ENCODE measurements around the gene XRCC1. TPM values are rescaled to one million over a fixed set of nuclear protein-coding genes. Genes with fewer than 3 reads are reported as not detected.
A peak's percentile ranks its signal among the peaks of the same experiment; 100 is the strongest.

The XRCC1 gene
- total RNA-seq, 2 experiments from 2014 or later: 29.4 to 32.4 TPM

- no peak for DNase-seq
- CTCF ChIA-PET: interaction anchor here (1.8 to 5.9 kb wide), 3 partner anchors 13 to 22 kb away, joined by 5 to 62 read pairs (median 57); partner anchors contain the start of genes IRGQ and ZNF576
- H3K4me3 Mint-ChIP-seq: peak overlapping the region; percentile 96
- H3K36me3 Mint-ChIP-seq (ENCODE audit: low read depth): peaks cover 8% of the 10 kb centered on the region
- POLR2A ChIA-PET: interaction anchor here (0.6 kb wide), 1 partner anchor 49 kb away, joined by 4 read pairs; no protein-coding TSS in a partner anchor
- H3K27ac Mint-ChIP-seq: peak overlapping the region; percentile 63
- H3K27me3 Mint-ChIP-seq: no peaks in the 10 kb centered on the region
- TF ChIP-seq CTCF (IDR thresholded peaks at IDR 0.05): no peak
- no peak for ATAC-seq
- H3K4me1 Mint-ChIP-seq (ENCODE audit: low read depth): peaks cover 37% of the 10 kb centered on the region
- intact Hi-C loops (cut with micrococcal nuclease): no loop called here
- H3K9me3 Mint-ChIP-seq: no peaks in the 10 kb centered on the region
Measured at GRCh38 chr19:43575955-43576878, 890 bp upstream of the XRCC1 start.

- intact Hi-C loops (cut with micrococcal nuclease): no loop called here
- TF ChIP-seq CTCF (IDR thresholded peaks at IDR 0.05): no peak
- Mint-ChIP-seq H3K36me3 (ENCODE audit: low read depth) (peaks cover 8% of the 10 kb centered on the region), H3K27ac (peak overlapping the region; percentile 94), H3K27me3 (no peaks in the 10 kb centered on the region), H3K4me1 (ENCODE audit: low read depth) (peaks cover 36% of the 10 kb centered on the region), H3K9me3 (no peaks in the 10 kb centered on the region), H3K4me3 (peak overlapping the region; percentile 96)
- ATAC-seq (no peak), DNase-seq (no peak)
- ChIA-PET POLR2A (interaction anchor here (0.8 to 3.2 kb wide), 6 partner anchors 11 to 42 kb away, joined by 3 to 20 read pairs (median 4); partner anchors contain the start of genes IRGQ, ZNF575 and ZNF576), CTCF (interaction anchor here (0.8 to 5.9 kb wide), 7 partner anchors 9 to 142 kb away, joined by 3 to 62 read pairs (median 5); partner anchors contain the start of genes IRGQ, ZNF575 and ZNF576)
Measured at GRCh38 chr19:43574424-43575155, 737 bp downstream of the XRCC1 start.

GRCh38 chr19:43572171-43572588 lies 3.1 kb downstream of the XRCC1 start:
- H3K9me3 Mint-ChIP-seq: no peaks in the 10 kb centered on the region
- no peak overlapping the region for H3K4me3 Mint-ChIP-seq
- ATAC-seq (no peak), DNase-seq (no peak)
- POLR2A ChIA-PET: no interaction called here
- TF ChIP-seq CTCF (IDR thresholded peaks at IDR 0.05): no peak
- peaks cover 8% of the 10 kb centered on the region for H3K36me3 Mint-ChIP-seq (ENCODE audit: low read depth)
- peak overlapping the region; percentile 48 for H3K27ac Mint-ChIP-seq
- H3K27me3 Mint-ChIP-seq: no peaks in the 10 kb centered on the region
- CTCF ChIA-PET: interaction anchor here (1.5 to 5.9 kb wide), 3 partner anchors 18 to 36 kb away, joined by 5 to 57 read pairs (median 11); no protein-coding TSS in a partner anchor
- intact Hi-C loops (cut with micrococcal nuclease): no loop called here
- peaks cover 30% of the 10 kb centered on the region for H3K4me1 Mint-ChIP-seq (ENCODE audit: low read depth)

GRCh38 chr19:43570174-43570791 lies 5.0 kb downstream of the XRCC1 start:
- intact Hi-C loops (cut with micrococcal nuclease): no loop called here
- H3K4me3 Mint-ChIP-seq: no peak overlapping the region
- H3K9me3 Mint-ChIP-seq: no peaks in the 10 kb centered on the region
- H3K27ac Mint-ChIP-seq: peak overlapping the region; percentile 4
- no peak for TF ChIP-seq CTCF (IDR thresholded peaks at IDR 0.05)
- H3K36me3 Mint-ChIP-seq (ENCODE audit: low read depth): peaks cover 9% of the 10 kb centered on the region
- peaks cover 26% of the 10 kb centered on the region for H3K4me1 Mint-ChIP-seq (ENCODE audit: low read depth)
- ATAC-seq (no peak), DNase-seq (no peak)
- POLR2A ChIA-PET: interaction anchor here (1.5 kb wide), 1 partner anchor 24 kb away, joined by 3 read pairs; no protein-coding TSS in a partner anchor
- CTCF ChIA-PET: interaction anchor here (1.2 to 5.9 kb wide), 6 partner anchors 16 to 239 kb away, joined by 3 to 57 read pairs (median 5); no protein-coding TSS in a partner anchor
- no peaks in the 10 kb centered on the region for H3K27me3 Mint-ChIP-seq

Measured in activated CD8-positive, alpha-beta T cell treated with anti-CD3 and anti-CD28 coated beads for 36 hours (primary cell).